Adipose tissue (tissue), 3 donors: ENCODE data around the gene IFTAP. TPM values are rescaled to one million over a fixed set of nuclear protein-coding genes. Genes with fewer than 3 reads are reported as not detected.
"Not testable (repeated sequence)": the region's sequence is repeated elsewhere in the genome, so short reads cannot be mapped to it uniquely, and the experiment has no call there.

Experiments used
- H3K27ac ChIP-seq: one replicate; pipeline ENCODE4 v1.5.1; 2013; ENCODE audit warnings: low read depth, low read length
- WGBS, 3 donors: extraction: QIAGEN DNeasy Blood & Tissue Kit; methylation state at CpG; one replicate each; pipeline ENCODE4 v1.1.7; 2013; 5-methylcytosine and 5-hydroxymethylcytosine counted together
- polyA plus RNA-seq, 3 donors: library from polyadenylated mRNA; stranded (reverse); fragments of 200-250 nt; gene quantifications; one replicate each; pipeline ENCODE4 v1.2.3, GENCODE V29; 2013
- donor health status: healthy with polysubstance abuse.
- donor health status: Bipolar disorder and iron deficiency.
- donor health status: healthy.

IFTAP gene
- polyA plus RNA-seq = 10 to 100 TPM; 15.1 to 45.0 (median 21.5) TPM

- WGBS, 3 donors = 0 to 1% (median 1%) methylated on average over 29 of the region's 29 CpGs
- no peak within 1 kb of the TSS for H3K27ac ChIP-seq
Measured at GRCh38 chr11:36594316-36594989, at the start of gene IFTAP. IFTAP (plus strand) TSS chr11:36594502; CDS start chr11:36610104, 15,602 bp downstream.

GRCh38 chr11:36550385-36551115 lies 43.8 kb upstream of the IFTAP start:
- WGBS, 3 donors = 24 to 66% (median 51%) methylated on average over 1 of the region's 1 CpG
- no peak overlapping the region for H3K27ac ChIP-seq

- 93 to 96% (median 96%) methylated on average over 8 to 14 of the region's 17 CpGs for WGBS, 3 donors
- not testable (repeated sequence) for H3K27ac ChIP-seq
Measured at GRCh38 chr11:36557390-36557789, 36.9 kb upstream of the IFTAP start.

GRCh38 chr11:36557991-36558390 lies 36.3 kb upstream of the IFTAP start:
- no peak overlapping the region for H3K27ac ChIP-seq

- no peak overlapping the region for H3K27ac ChIP-seq
- WGBS, 3 donors = 62 to 73% (median 70%) methylated on average over 4 of the region's 4 CpGs
Measured at GRCh38 chr11:36558571-36559413, 35.5 kb upstream of the IFTAP start.

GRCh38 chr11:36564376-36565030 lies 29.8 kb upstream of the IFTAP start:
- H3K27ac ChIP-seq = no peak overlapping the region
- WGBS, 3 donors = 3 to 7% (median 5%) methylated on average over 15 of the region's 15 CpGs

- WGBS, 3 donors = 50 to 72% (median 64%) methylated on average over 6 of the region's 6 CpGs
- H3K27ac ChIP-seq = no peak overlapping the region
Measured at GRCh38 chr11:36565031-36565610, 29.2 kb upstream of the IFTAP start.

GRCh38 chr11:36566407-36567053 lies 27.8 kb upstream of the IFTAP start:
- no peak overlapping the region for H3K27ac ChIP-seq
- WGBS, 3 donors = 92 to 95% (median 93%) methylated on average over 4 of the region's 4 CpGs

GRCh38 chr11:36567694-36568093 lies 26.6 kb upstream of the IFTAP start, which contains the start of gene RAG1:
RAG1 (plus strand) TSS chr11:36568007; CDS start chr11:36573305, 5,298 bp downstream.
- 86 to 96% (median 87%) methylated on average over 1 of the region's 1 CpG for WGBS, 3 donors
- H3K27ac ChIP-seq = no peak within 1 kb of the TSS

GRCh38 chr11:36569095-36569494 lies 25.2 kb upstream of the IFTAP start:
- no peak overlapping the region for H3K27ac ChIP-seq
- whole genome bisulfite sequencing, 3 donors = 78 to 89% (median 81%) methylated on average over 4 of the region's 4 CpGs

GRCh38 chr11:36574486-36574885 lies 19.8 kb upstream of the IFTAP start:
- 83 to 91% (median 88%) methylated on average over 8 of the region's 8 CpGs for whole genome bisulfite sequencing, 3 donors

GRCh38 chr11:36577373-36577772 lies 16.9 kb upstream of the IFTAP start:
- 64 to 85% (median 65%) methylated on average over 2 of the region's 2 CpGs for WGBS, 3 donors
- H3K27ac ChIP-seq = no peak overlapping the region

More at GRCh38 chr11:36574486-36574885, 19.8 kb upstream of the IFTAP start:
- no peak overlapping the region for H3K27ac ChIP-seq

- 86 to 96% (median 88%) methylated on average over 2 of the region's 2 CpGs for WGBS, 3 donors
- no peak overlapping the region for H3K27ac ChIP-seq
Measured at GRCh38 chr11:36577859-36578258, 16.4 kb upstream of the IFTAP start.

- WGBS, 3 donors = 67 to 73% (median 72%) methylated on average over 1 of the region's 1 CpG
- H3K27ac ChIP-seq = no peak overlapping the region
Measured at GRCh38 chr11:36578458-36578857, 15.8 kb upstream of the IFTAP start.

- no peak overlapping the region for H3K27ac ChIP-seq
- WGBS, 3 donors = 86 to 100% (median 93%) methylated on average over 2 of the region's 2 CpGs
Measured at GRCh38 chr11:36581536-36581935, 12.8 kb upstream of the IFTAP start.

- WGBS, 3 donors = 62 to 71% (median 64%) methylated on average over 3 of the region's 3 CpGs
Measured at GRCh38 chr11:36583667-36584066, 10.6 kb upstream of the IFTAP start.

GRCh38 chr11:36586543-36586942 lies 7.8 kb upstream of the IFTAP start:
- H3K27ac ChIP-seq = no peak overlapping the region

More at GRCh38 chr11:36583667-36584066, 10.6 kb upstream of the IFTAP start:
- H3K27ac ChIP-seq = no peak overlapping the region

GRCh38 chr11:36588099-36588498 lies 6.2 kb upstream of the IFTAP start:
- 34 to 47% (median 47%) methylated on average over 1 of the region's 1 CpG for WGBS, 3 donors
- no peak overlapping the region for H3K27ac ChIP-seq
